CD4-positive, alpha-beta T cell (primary cell): Measurements from ENCODE around the gene SCAMP1. TPM values are rescaled to one million over a fixed set of nuclear protein-coding genes. Genes with fewer than 3 reads are reported as not detected.

Experiments
- ATAC-seq: fragments of 200-7000 bp; cut with Tn5 transposase; one replicate; pipeline ENCODE4 v1.10.0; 2022; ENCODE audit warnings: mild to moderate bottlenecking; ENCODE audit not compliant: poor library complexity
- CTCF ChIA-PET: fragments of 350-600 bp; sonication (Branson Sonifier 250); formaldehyde crosslinking; loops from one replicate; lab custom pipeline; 2021; ENCODE audit warnings: antibody characterized with exemption, inconsistent platforms; lab: Charles Lee
- POLR2A ChIA-PET: fragments of 350-600 bp; sonication (Branson Sonifier 250); formaldehyde crosslinking; loops from one replicate; lab custom pipeline; 2021; ENCODE audit warnings: antibody characterized with exemption, inconsistent platforms; lab: Charles Lee
- DNase-seq, 14 experiments: peaks; one replicate each; pipeline ENCODE4 v3.0.0-alpha.2; 2013 to 2020; ENCODE audit warnings: mixed read lengths in 2 of 14
- H3K27ac ChIP-seq, 2 donors: one replicate each; pipeline versions ENCODE4 v1.5.1 to v1.7.0; 2013; ENCODE audit warnings: low read length in 2 of 2, low read depth in 1 of 2, mild to moderate bottlenecking in 1 of 2
- H3K27me3 ChIP-seq, 2 experiments: 1 replicate in 1 of 2; 2 replicates in 1 of 2; pipeline versions ENCODE4 v1.6.1 to v1.7.0; 2013; ENCODE audit warnings: low read length in 2 of 2, control low read depth in 1 of 2, mild to moderate bottlenecking in 1 of 2, moderate library complexity in 1 of 2; ENCODE audit not compliant: insufficient read depth in 2 of 2, control insufficient read depth in 1 of 2
- H3K36me3 ChIP-seq: one replicate; pipeline ENCODE4 v1.6.1; 2013; ENCODE audit warnings: low read length, control low read depth; ENCODE audit not compliant: insufficient read depth
- H3K4me1 ChIP-seq: one replicate; pipeline ENCODE4 v1.6.1; 2013; ENCODE audit warnings: low read length, control low read depth; ENCODE audit not compliant: insufficient read depth
- H3K4me3 ChIP-seq: one replicate; pipeline ENCODE4 v1.5.1; 2013; ENCODE audit warnings: mild to moderate bottlenecking, low read length, moderate library complexity
- H3K9me3 ChIP-seq, 2 experiments: 1 replicate in 1 of 2; 2 replicates in 1 of 2; pipeline versions ENCODE4 v1.6.1 to v1.7.0; 2013; ENCODE audit warnings: low read length in 2 of 2, mild to moderate bottlenecking in 2 of 2, control low read depth in 1 of 2, moderate library complexity in 1 of 2; ENCODE audit not compliant: control insufficient read depth in 1 of 2, insufficient read depth in 1 of 2
- H3K27ac Mint-ChIP-seq: one replicate; pipeline ENCODE4 v1.8.0; 2020; ENCODE audit warnings: mixed read lengths
- H3K27me3 Mint-ChIP-seq: one replicate; pipeline ENCODE4 v1.8.0; 2021; ENCODE audit warnings: mixed read lengths
- H3K36me3 Mint-ChIP-seq: one replicate; pipeline ENCODE4 v1.8.0; 2021; ENCODE audit warnings: low read depth, mixed read lengths
- H3K4me1 Mint-ChIP-seq: one replicate; pipeline ENCODE4 v1.8.0; 2021; ENCODE audit warnings: low read depth, mixed read lengths
- H3K4me3 Mint-ChIP-seq: one replicate; pipeline ENCODE4 v1.8.0; 2020; ENCODE audit warnings: mild to moderate bottlenecking, mixed read lengths
- H3K9me3 Mint-ChIP-seq: one replicate; pipeline ENCODE4 v1.8.0; 2020; ENCODE audit warnings: mixed read lengths
- intact Hi-C, 2 experiments: fragments of 100-400 bp; cut with DNase I in 1 of 2; cut with micrococcal nuclease in 1 of 2; formaldehyde crosslinking; loops; one replicate each; pipeline versions ENCODE4 v1.15.1 to v1.9.0; 2023 to 2025; cut with DNase I, micrococcal nuclease
- total RNA-seq, 174 experiments: library from RNA in 2 of 174; stranded (reverse) in 2 of 174; gene quantifications; one replicate each; pipeline ENCODE4 v1.2.3 and lab custom pipeline; 2021 to 2026
- TF ChIP-seq, protein P1 (sequence below): fragments of 200-600 bp; IDR thresholded peaks from one replicate; pipeline ENCODE4 v1.8.0; 2022; ENCODE audit warnings: antibody characterized with exemption, mild to moderate bottlenecking

The SCAMP1 gene
- total RNA-seq, 2 experiments from 2014 or later = 16.0 to 18.4 TPM

DNA sequence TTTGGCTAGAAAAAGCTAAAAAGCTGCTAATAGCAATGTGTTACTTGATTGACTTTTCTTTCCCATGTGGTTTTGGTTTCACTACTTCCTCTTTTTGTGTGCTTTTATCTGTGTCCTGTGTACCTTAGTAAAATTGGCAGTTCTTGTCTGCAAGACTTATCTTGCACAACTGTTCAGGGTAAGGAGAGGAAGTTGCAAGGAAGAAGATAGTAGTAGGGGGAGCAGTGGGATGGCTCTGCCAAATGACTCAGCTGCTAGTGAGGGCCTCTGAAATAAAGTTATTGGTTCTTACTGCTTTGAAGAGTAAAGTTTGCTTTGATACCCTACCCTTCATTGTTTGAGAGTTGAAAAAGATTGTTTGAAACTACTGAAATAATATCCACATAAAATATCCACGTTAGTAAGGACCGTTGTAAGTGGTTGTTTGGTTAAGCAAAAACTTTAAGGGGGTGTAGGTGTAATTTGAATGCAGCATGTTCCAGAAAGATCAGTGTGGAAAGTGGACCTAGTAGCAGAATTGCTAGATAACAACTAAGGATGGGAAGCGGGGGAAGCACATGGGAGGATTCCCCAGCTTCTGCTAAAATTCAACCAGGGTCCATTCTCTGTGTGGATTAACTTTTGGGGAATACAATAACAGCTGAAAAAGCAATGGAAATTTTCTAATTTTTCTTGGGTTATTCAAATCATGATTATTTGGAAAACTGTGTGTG, 123.5 kb downstream of the SCAMP1 start:
- H3K27me3 Mint-ChIP-seq = no peaks in the 10 kb centered on the region
- H3K27ac Mint-ChIP-seq = no peak overlapping the region

DNA sequence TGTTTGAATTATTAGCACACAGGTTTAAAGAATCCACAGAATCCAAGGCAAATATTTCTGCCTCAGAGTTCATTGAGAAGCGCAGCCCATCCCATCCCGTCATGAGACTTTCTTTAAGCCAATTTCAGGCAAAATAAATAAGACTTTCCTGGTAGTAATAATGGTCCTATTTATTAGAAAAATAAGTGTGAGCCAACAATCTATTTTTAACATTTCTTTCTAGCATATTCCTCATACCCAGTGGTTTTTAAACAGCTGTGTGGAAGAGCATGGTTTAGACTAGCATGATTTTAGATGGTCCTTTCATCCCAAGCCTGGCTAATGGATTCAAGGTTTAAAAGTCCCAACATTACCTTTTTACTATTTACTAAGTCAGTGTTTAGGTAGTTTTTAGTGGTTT, 125.8 kb downstream of the SCAMP1 start:
- H3K4me3 Mint-ChIP-seq = no peak overlapping the region
- ATAC-seq (no peak), DNase-seq (no peak)
- H3K27me3 ChIP-seq = no peaks in the 10 kb centered on the region
- intact Hi-C loops = loop anchor here in 1 of 2 experiments (10.0 kb wide), 1 partner anchor 161 kb away; no protein-coding TSS in a partner anchor
- no peaks in the 10 kb centered on the region for H3K9me3 ChIP-seq
- no peaks in the 10 kb centered on the region for H3K27me3 Mint-ChIP-seq
- H3K4me1 Mint-ChIP-seq = peaks cover 15% of the 10 kb centered on the region
- H3K4me1 ChIP-seq = peaks cover 3% of the 10 kb centered on the region
- H3K36me3 ChIP-seq = no peaks in the 10 kb centered on the region
- TF ChIP-seq, protein P1, sequence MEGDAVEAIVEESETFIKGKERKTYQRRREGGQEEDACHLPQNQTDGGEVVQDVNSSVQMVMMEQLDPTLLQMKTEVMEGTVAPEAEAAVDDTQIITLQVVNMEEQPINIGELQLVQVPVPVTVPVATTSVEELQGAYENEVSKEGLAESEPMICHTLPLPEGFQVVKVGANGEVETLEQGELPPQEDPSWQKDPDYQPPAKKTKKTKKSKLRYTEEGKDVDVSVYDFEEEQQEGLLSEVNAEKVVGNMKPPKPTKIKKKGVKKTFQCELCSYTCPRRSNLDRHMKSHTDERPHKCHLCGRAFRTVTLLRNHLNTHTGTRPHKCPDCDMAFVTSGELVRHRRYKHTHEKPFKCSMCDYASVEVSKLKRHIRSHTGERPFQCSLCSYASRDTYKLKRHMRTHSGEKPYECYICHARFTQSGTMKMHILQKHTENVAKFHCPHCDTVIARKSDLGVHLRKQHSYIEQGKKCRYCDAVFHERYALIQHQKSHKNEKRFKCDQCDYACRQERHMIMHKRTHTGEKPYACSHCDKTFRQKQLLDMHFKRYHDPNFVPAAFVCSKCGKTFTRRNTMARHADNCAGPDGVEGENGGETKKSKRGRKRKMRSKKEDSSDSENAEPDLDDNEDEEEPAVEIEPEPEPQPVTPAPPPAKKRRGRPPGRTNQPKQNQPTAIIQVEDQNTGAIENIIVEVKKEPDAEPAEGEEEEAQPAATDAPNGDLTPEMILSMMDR = no peak
- CTCF ChIA-PET = no interaction called here
- H3K4me3 ChIP-seq = no peak overlapping the region
- no peak overlapping the region for H3K27ac Mint-ChIP-seq
- no peak overlapping the region for H3K27ac ChIP-seq
- H3K36me3 Mint-ChIP-seq = peaks cover 20% of the 10 kb centered on the region
- H3K9me3 Mint-ChIP-seq = no peaks in the 10 kb centered on the region
- POLR2A ChIA-PET = no interaction called here

More for the DNA sequence above, 123.5 kb downstream of the SCAMP1 start:
- Mint-ChIP-seq H3K36me3 (peaks cover 20% of the 10 kb centered on the region), H3K9me3 (no peaks in the 10 kb centered on the region), H3K4me3 (no peak overlapping the region), H3K4me1 (peaks cover 15% of the 10 kb centered on the region)
- ChIA-PET POLR2A (no interaction called here), CTCF (no interaction called here)
- Histone ChIP-seq H3K27me3 (no peaks in the 10 kb centered on the region), H3K4me1 (peaks cover 3% of the 10 kb centered on the region), H3K4me3 (no peak overlapping the region), H3K36me3 (no peaks in the 10 kb centered on the region), H3K9me3 (no peaks in the 10 kb centered on the region), H3K27ac (no peak overlapping the region)
- no peak for ATAC-seq
- DNase-seq = peak in 3 of 14 experiments; percentile 11 to 46 (median 34)
- TF ChIP-seq, protein P1 = no peak
- intact Hi-C loops = loop anchor here in 1 of 2 experiments (10.0 kb wide), 1 partner anchor 159 kb away; no protein-coding TSS in a partner anchor

DNA sequence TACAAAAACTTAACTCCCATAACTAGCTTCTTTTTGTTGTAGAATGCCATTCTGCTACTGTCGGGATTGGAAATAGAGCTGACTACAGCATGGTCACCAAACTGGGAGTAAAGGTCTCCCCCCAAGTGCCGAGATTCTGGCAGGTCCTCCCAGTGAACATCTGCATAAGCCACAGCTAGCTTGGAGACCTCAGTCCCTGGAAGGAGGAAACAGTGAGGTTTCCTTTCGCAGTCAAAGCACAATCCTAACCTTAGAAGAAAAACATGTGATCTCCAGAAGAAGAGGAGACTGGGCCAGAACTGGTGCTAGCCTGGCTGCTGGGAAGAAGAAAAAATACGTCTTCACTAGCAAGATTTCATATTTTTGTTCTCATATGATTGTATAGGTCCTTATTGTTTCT, 127.4 kb downstream of the SCAMP1 start:
- Mint-ChIP-seq H3K27me3 (no peaks in the 10 kb centered on the region), H3K4me1 (peaks cover 12% of the 10 kb centered on the region), H3K4me3 (no peak overlapping the region), H3K27ac (no peak overlapping the region), H3K36me3 (peaks cover 17% of the 10 kb centered on the region), H3K9me3 (no peaks in the 10 kb centered on the region)
- H3K4me3 ChIP-seq = no peak overlapping the region
- peaks cover 3% of the 10 kb centered on the region for H3K4me1 ChIP-seq
- DNase-seq = no peak
- no peaks in the 10 kb centered on the region for H3K36me3 ChIP-seq
- ATAC-seq = no peak
- intact Hi-C loops = loop anchor here in 1 of 2 experiments (10.0 kb wide), 1 partner anchor 163 kb away; no protein-coding TSS in a partner anchor
- no peaks in the 10 kb centered on the region for H3K27me3 ChIP-seq
- no peak overlapping the region for H3K27ac ChIP-seq
- ChIA-PET POLR2A (no interaction called here), CTCF (no interaction called here)
- H3K9me3 ChIP-seq = no peaks in the 10 kb centered on the region
- TF ChIP-seq, protein P1 = no peak
